GM12878 (cell line): ENCODE results near the gene OR6B1.

ENCODE experiments used
- CREB1 ChIP-seq: IDR thresholded peaks from 2 replicates; pipeline ENCODE4 v1.6.1; 2012; ENCODE audit warnings: low read depth, mild to moderate bottlenecking, inconsistent platforms
- CTCF ChIP-seq, 3 experiments: IDR thresholded peaks in 2 of 3; conservative IDR thresholded peaks in 1 of 3; 2 replicates each; pipeline ENCODE4 v1.5.1; 2011; ENCODE audit warnings: low read depth in 3 of 3, low read length in 3 of 3, mild to moderate bottlenecking in 3 of 3, control low read depth in 2 of 3, moderate library complexity in 2 of 3, inconsistent platforms in 1 of 3, mixed read lengths in 1 of 3; ENCODE audit not compliant: control insufficient read depth in 2 of 3, insufficient read depth in 1 of 3; ENCODE audit errors: extremely low read depth in 1 of 3
- ESRRA ChIP-seq: IDR thresholded peaks from 2 replicates; pipeline ENCODE4 v1.6.1; 2012; ENCODE audit warnings: mild to moderate bottlenecking, low read length, improper control_type of control experiment
- MAX ChIP-seq: IDR thresholded peaks from 2 replicates; pipeline ENCODE4 v1.6.1; 2012; ENCODE audit warnings: low read depth, low read length, improper control_type of control experiment
- NFIC ChIP-seq: IDR thresholded peaks from 2 replicates; pipeline ENCODE4 v1.6.1; 2012; ENCODE audit warnings: low read depth, mild to moderate bottlenecking, inconsistent platforms, low read length, moderate library complexity
- NFXL1 ChIP-seq: fragments of 450-650 bp; IDR thresholded peaks from 2 replicates; pipeline ENCODE4 v1.6.1; 2017; ENCODE audit warnings: antibody characterized with exemption, mild to moderate bottlenecking, borderline replicate concordance
- RBBP5 ChIP-seq: fragments of 200-600 bp; sonication (generic); conservative IDR thresholded peaks from 2 replicates; pipeline ENCODE4 v1.6.1; 2016
- REST ChIP-seq: IDR thresholded peaks from 2 replicates; pipeline ENCODE4 v1.6.1; 2012; ENCODE audit warnings: mild to moderate bottlenecking, low read depth, low read length
- USF2 ChIP-seq: IDR thresholded peaks from 2 replicates; pipeline ENCODE4 v1.6.1; 2011; ENCODE audit warnings: low read depth, low read length, improper control_type of control experiment, borderline replicate concordance
- TF ChIP-seq, protein P1 (sequence below): IDR thresholded peaks from 2 replicates; pipeline ENCODE4 v1.6.1; 2011; ENCODE audit warnings: borderline replicate concordance, low read depth, mild to moderate bottlenecking, moderate library complexity, low read length; ENCODE audit not compliant: insufficient read depth, poor library complexity, severe bottlenecking
- TF ChIP-seq, protein P2 (sequence below): fragments of 450-650 bp; formaldehyde crosslinking; IDR thresholded peaks from 2 replicates; pipeline ENCODE4 v1.4.0; 2020; ENCODE audit warnings: mild to moderate bottlenecking, moderate library complexity

- no peak for TF ChIP-seq CTCF (IDR thresholded peaks at IDR 0.05 in 2 of 3, conservative IDR thresholded peaks at IDR 0.05 in 1 of 3; ENCODE audit: control insufficient read depth in 2 of 3, extremely low read depth in 1 of 3, insufficient read depth in 1 of 3, low read depth in 3 of 3, low read length in 3 of 3)
- no peak for TF ChIP-seq NFIC
- TF ChIP-seq, protein P1, sequence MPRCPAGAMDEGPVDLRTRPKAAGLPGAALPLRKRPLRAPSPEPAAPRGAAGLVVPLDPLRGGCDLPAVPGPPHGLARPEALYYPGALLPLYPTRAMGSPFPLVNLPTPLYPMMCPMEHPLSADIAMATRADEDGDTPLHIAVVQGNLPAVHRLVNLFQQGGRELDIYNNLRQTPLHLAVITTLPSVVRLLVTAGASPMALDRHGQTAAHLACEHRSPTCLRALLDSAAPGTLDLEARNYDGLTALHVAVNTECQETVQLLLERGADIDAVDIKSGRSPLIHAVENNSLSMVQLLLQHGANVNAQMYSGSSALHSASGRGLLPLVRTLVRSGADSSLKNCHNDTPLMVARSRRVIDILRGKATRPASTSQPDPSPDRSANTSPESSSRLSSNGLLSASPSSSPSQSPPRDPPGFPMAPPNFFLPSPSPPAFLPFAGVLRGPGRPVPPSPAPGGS = no peak
- TF ChIP-seq USF2 = no peak
- no peak for TF ChIP-seq ESRRA
- TF ChIP-seq, protein P2, sequence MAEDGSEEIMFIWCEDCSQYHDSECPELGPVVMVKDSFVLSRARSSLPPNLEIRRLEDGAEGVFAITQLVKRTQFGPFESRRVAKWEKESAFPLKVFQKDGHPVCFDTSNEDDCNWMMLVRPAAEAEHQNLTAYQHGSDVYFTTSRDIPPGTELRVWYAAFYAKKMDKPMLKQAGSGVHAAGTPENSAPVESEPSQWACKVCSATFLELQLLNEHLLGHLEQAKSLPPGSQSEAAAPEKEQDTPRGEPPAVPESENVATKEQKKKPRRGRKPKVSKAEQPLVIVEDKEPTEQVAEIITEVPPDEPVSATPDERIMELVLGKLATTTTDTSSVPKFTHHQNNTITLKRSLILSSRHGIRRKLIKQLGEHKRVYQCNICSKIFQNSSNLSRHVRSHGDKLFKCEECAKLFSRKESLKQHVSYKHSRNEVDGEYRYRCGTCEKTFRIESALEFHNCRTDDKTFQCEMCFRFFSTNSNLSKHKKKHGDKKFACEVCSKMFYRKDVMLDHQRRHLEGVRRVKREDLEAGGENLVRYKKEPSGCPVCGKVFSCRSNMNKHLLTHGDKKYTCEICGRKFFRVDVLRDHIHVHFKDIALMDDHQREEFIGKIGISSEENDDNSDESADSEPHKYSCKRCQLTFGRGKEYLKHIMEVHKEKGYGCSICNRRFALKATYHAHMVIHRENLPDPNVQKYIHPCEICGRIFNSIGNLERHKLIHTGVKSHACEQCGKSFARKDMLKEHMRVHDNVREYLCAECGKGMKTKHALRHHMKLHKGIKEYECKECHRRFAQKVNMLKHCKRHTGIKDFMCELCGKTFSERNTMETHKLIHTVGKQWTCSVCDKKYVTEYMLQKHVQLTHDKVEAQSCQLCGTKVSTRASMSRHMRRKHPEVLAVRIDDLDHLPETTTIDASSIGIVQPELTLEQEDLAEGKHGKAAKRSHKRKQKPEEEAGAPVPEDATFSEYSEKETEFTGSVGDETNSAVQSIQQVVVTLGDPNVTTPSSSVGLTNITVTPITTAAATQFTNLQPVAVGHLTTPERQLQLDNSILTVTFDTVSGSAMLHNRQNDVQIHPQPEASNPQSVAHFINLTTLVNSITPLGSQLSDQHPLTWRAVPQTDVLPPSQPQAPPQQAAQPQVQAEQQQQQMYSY (CRISPR knock-in tag) = no peak
- no peak for TF ChIP-seq NFXL1
- no peak for TF ChIP-seq CREB1
- TF ChIP-seq RBBP5 = no peak
- no peak for TF ChIP-seq MAX
- TF ChIP-seq REST = no peak
These were observed 6.2 kb upstream of the OR6B1 start for GRCh38 chr7:143993924-143994323.
